Measurements from ENCODE around the gene DIAPH3. TPM values are rescaled to one million over a fixed set of nuclear protein-coding genes. Genes with fewer than 3 reads are reported as not detected.

The DIAPH3 gene
- total RNA-seq, 1 donor from 2014 or later = 1.0 TPM

DNA sequence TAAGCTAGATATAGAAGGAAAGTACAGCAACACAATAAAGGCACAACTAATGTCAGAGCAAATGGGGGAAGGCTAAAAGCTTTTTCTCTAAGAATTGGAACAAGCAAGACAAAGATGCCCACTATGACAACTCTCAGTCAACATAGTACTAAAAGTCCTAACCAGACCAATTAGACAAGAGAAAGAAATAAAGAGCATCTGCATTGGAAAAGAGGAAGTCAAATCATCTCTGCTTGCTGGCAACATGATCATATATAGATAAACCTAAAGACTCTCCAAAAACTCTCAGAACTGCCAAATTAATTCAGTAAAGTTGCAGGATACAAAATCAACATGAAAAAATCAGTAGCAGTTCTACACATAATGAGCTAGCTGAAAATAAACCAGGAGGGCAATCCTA lies 542.0 kb downstream of the DIAPH3 start:
- DNase-seq (ENCODE audit: low spot score) = no peak

Other genes with a start within 250 kb of the DIAPH3 start
- gene TDRD3, start 233.3 kb upstream of the DIAPH3 start, total RNA-seq = 30.8 TPM